GM23338 (cell line): Measurements from ENCODE around the gene SAMHD1.

Experiments used
- CREB1 ChIP-seq: fragments of 250-450 bp; sonication (Bioruptor Pico); IDR thresholded peaks from 2 replicates; pipeline ENCODE4 v1.5.0; 2020; ENCODE audit warnings: low read depth, mild to moderate bottlenecking, moderate library complexity
- EZH2 ChIP-seq: fragments of 200-600 bp; sonication (generic); IDR thresholded peaks from one replicate; pipeline ENCODE4 v1.8.0; 2017; ENCODE audit warnings: antibody characterized with exemption, mild to moderate bottlenecking, low read depth; ENCODE audit not compliant: unreplicated experiment
- EZH2phosphoT487 ChIP-seq: fragments of 200-600 bp; sonication (generic); IDR thresholded peaks from one replicate; pipeline ENCODE4 v1.8.1; 2018; ENCODE audit warnings: antibody characterized with exemption; ENCODE audit not compliant: unreplicated experiment
- JUNB ChIP-seq: IDR thresholded peaks from one replicate; pipeline ENCODE4 v1.6.1; 2016; ENCODE audit warnings: antibody characterized with exemption; ENCODE audit not compliant: unreplicated experiment
- NANOG ChIP-seq: IDR thresholded peaks from 2 replicates; pipeline ENCODE4 v1.6.1; 2016; ENCODE audit warnings: antibody characterized with exemption, borderline replicate concordance
- POLR2AphosphoS5 ChIP-seq: IDR thresholded peaks from 2 replicates; pipeline ENCODE4 v1.6.1; 2016; ENCODE audit warnings: antibody characterized with exemption, low read depth
- REST ChIP-seq: IDR thresholded peaks from one replicate; pipeline ENCODE4 v1.6.1; 2018; ENCODE audit warnings: antibody characterized with exemption; ENCODE audit not compliant: unreplicated experiment
- STAT1 ChIP-seq: IDR thresholded peaks from one replicate; pipeline ENCODE4 v1.6.1; 2016; ENCODE audit warnings: antibody characterized with exemption; ENCODE audit not compliant: unreplicated experiment
- ZNF114 ChIP-seq: fragments of 250-450 bp; sonication (Bioruptor Pico); IDR thresholded peaks from 2 replicates; pipeline ENCODE4 v1.5.0; 2020; ENCODE audit warnings: mild to moderate bottlenecking, moderate library complexity
- ZNF462 ChIP-seq: fragments of 250-450 bp; sonication (Bioruptor Pico); IDR thresholded peaks from 2 replicates; pipeline ENCODE4 v1.5.0; 2020; ENCODE audit warnings: mild to moderate bottlenecking, moderate library complexity
- TF ChIP-seq, protein P1 (sequence below), 2 experiments: fragments of 200-600 bp in 1 of 2; sonication (generic) in 1 of 2; conservative IDR thresholded peaks; 2 replicates each; pipeline versions ENCODE4 v1.5.1 to v1.6.1; 2016 to 2017; ENCODE audit warnings: antibody characterized with exemption in 2 of 2, low read depth in 2 of 2, mild to moderate bottlenecking in 2 of 2, moderate library complexity in 1 of 2
- TF ChIP-seq, protein P2 (sequence below): IDR thresholded peaks from 2 replicates; pipeline ENCODE4 v1.6.1; 2016; ENCODE audit warnings: antibody characterized with exemption

DNA sequence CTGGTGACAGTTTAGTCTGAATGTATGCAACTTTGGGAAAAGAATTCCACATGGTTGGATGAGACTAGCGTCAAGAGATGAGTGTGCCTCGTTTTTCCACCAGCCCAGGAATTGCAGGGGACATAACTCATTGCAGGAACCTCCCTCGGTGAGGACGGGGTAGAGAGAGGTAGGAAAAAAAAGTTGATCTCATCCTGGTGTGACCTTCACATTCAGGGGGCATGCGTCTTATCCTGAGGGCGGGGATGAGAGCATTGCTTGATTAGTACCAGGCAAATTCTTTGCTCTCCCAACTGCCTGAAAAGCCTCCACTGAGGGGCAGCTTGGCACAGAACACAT lies 63.8 kb downstream of the SAMHD1 start:
- TF ChIP-seq REST: no peak
- no peak for TF ChIP-seq EZH2
- TF ChIP-seq, protein P1, sequence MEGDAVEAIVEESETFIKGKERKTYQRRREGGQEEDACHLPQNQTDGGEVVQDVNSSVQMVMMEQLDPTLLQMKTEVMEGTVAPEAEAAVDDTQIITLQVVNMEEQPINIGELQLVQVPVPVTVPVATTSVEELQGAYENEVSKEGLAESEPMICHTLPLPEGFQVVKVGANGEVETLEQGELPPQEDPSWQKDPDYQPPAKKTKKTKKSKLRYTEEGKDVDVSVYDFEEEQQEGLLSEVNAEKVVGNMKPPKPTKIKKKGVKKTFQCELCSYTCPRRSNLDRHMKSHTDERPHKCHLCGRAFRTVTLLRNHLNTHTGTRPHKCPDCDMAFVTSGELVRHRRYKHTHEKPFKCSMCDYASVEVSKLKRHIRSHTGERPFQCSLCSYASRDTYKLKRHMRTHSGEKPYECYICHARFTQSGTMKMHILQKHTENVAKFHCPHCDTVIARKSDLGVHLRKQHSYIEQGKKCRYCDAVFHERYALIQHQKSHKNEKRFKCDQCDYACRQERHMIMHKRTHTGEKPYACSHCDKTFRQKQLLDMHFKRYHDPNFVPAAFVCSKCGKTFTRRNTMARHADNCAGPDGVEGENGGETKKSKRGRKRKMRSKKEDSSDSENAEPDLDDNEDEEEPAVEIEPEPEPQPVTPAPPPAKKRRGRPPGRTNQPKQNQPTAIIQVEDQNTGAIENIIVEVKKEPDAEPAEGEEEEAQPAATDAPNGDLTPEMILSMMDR (conservative IDR thresholded peaks at IDR 0.05; ENCODE audit: low read depth in 2 of 2): no peak
- TF ChIP-seq ZNF114 (CRISPR knock-in tag): no peak
- no peak for TF ChIP-seq EZH2phosphoT487
- 0 out of 2 replicates have a peak, but pooled peaks have one; percentile 5 for TF ChIP-seq POLR2AphosphoS5
- no peak for TF ChIP-seq CREB1 (CRISPR knock-in tag)
- TF ChIP-seq JUNB: no peak
- TF ChIP-seq, protein P2, sequence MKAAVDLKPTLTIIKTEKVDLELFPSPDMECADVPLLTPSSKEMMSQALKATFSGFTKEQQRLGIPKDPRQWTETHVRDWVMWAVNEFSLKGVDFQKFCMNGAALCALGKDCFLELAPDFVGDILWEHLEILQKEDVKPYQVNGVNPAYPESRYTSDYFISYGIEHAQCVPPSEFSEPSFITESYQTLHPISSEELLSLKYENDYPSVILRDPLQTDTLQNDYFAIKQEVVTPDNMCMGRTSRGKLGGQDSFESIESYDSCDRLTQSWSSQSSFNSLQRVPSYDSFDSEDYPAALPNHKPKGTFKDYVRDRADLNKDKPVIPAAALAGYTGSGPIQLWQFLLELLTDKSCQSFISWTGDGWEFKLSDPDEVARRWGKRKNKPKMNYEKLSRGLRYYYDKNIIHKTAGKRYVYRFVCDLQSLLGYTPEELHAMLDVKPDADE: no peak
- TF ChIP-seq STAT1: no peak
- no peak for TF ChIP-seq NANOG
- no peak for TF ChIP-seq ZNF462 (CRISPR knock-in tag)
